Smooth muscle cell (in vitro differentiated cells): ENCODE results near the gene MBOAT1. TPM values are rescaled to one million over a fixed set of nuclear protein-coding genes. Genes with fewer than 3 reads are reported as not detected.

ENCODE experiments used
- DNase-seq: peaks from one replicate; lab custom pipeline; 2025; ENCODE audit not compliant: unreplicated experiment; lab: John Stamatoyannopoulos, UW
- H2AFZ ChIP-seq: fragments of 200-600 bp; sonication (generic); 2 replicates; pipeline ENCODE4 v1.6.0; 2016; ENCODE audit warnings: antibody characterized with exemption, low read depth, mild to moderate bottlenecking
- H3F3A ChIP-seq: fragments of 200-600 bp; sonication (generic); 2 replicates; pipeline ENCODE4 v1.6.0; 2017; ENCODE audit warnings: antibody characterized with exemption, low read depth
- H3K27ac ChIP-seq: fragments of 200-600 bp; sonication (generic); 2 replicates; pipeline ENCODE4 v1.5.1; 2016; ENCODE audit warnings: low read depth, mild to moderate bottlenecking
- H3K27me3 ChIP-seq: fragments of 200-600 bp; sonication (generic); 2 replicates; pipeline ENCODE4 v1.6.1; 2016; ENCODE audit warnings: low read depth, mild to moderate bottlenecking
- H3K36me3 ChIP-seq: fragments of 200-600 bp; sonication (generic); 2 replicates; pipeline ENCODE4 v1.5.1; 2016; ENCODE audit warnings: low read depth
- H3K4me1 ChIP-seq: fragments of 200-600 bp; sonication (generic); 2 replicates; pipeline ENCODE4 v1.5.1; 2016; ENCODE audit warnings: low read depth
- H3K4me2 ChIP-seq: fragments of 200-600 bp; sonication (generic); 2 replicates; pipeline ENCODE4 v1.6.0; 2016; ENCODE audit warnings: mild to moderate bottlenecking
- H3K4me3 ChIP-seq: fragments of 200-600 bp; sonication (generic); 2 replicates; pipeline ENCODE4 v1.5.1; 2016; ENCODE audit warnings: mild to moderate bottlenecking
- H3K79me2 ChIP-seq: fragments of 200-600 bp; sonication (generic); 2 replicates; pipeline ENCODE4 v1.6.0; 2016; ENCODE audit warnings: low read depth, mild to moderate bottlenecking
- H3K9ac ChIP-seq: fragments of 200-600 bp; sonication (generic); 2 replicates; pipeline ENCODE4 v1.6.0; 2016; ENCODE audit warnings: low read depth
- H3K9me3 ChIP-seq: fragments of 200-600 bp; sonication (generic); replicated peaks from 2 replicates; pipeline ENCODE4 v1.5.1; 2016; ENCODE audit warnings: low read depth
- H4K20me1 ChIP-seq: fragments of 200-600 bp; sonication (generic); 2 replicates; pipeline ENCODE4 v1.6.0; 2016; ENCODE audit warnings: low read depth
- WGBS: methylation state at CpG from one replicate; pipeline ENCODE4 v1.1.7; 2016; ENCODE audit warnings: low lambda C conversion rate; 5-methylcytosine and 5-hydroxymethylcytosine counted together
- polyA plus RNA-seq: library from polyadenylated mRNA; unstranded; fragments of >200 nt; fragmentation: Nextera tagmentation; extraction: Ambion mirVana; gene quantifications from 2 replicates; pipeline ENCODE4 v1.2.1, GENCODE V29; 2016
- total RNA-seq: library from RNA; depleted of rRNA; stranded (reverse); fragments of >200 nt; gene quantifications from 2 replicates; pipeline ENCODE4 v1.2.3, GENCODE V29; 2014
- TF ChIP-seq, protein P1 (sequence below): fragments of 200-600 bp; sonication (generic); IDR thresholded peaks from 2 replicates; pipeline ENCODE4 v1.5.1; 2017; ENCODE audit warnings: borderline replicate concordance, mild to moderate bottlenecking, antibody characterized with exemption; ENCODE audit not compliant: insufficient read depth, poor library complexity, severe bottlenecking

Gene MBOAT1
- total and polyA plus RNA-seq, 2 experiments from 2014 or later: 0.73 to 2.5 TPM

DNA sequence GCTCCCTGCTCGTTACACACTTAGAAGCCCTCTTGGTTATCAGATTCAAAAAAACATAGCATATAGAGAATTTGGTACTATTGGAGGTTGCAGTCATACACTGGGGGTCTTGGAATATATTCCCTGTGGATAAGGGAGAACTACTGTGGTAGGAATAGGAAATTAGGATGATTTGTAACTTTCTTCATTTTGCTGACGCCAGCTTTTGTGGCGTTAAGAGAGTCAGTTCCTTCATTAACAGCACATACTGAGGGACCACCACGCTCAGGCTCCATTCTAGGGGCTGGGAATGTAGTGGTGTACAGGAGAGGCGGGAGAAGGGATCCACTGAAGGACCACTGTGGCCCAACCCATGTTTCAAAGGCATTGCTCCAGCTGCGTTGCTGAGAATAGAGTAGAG lies 140.3 kb downstream of the MBOAT1 start:
- Histone ChIP-seq H3K4me3 (no peak overlapping the region), H4K20me1 (no peaks in the 10 kb centered on the region), H3K27me3 (no peaks in the 10 kb centered on the region), H3K9me3 (no peaks in the 10 kb centered on the region), H3K79me2 (no peaks in the 10 kb centered on the region), H3K27ac (no peak overlapping the region), H3K36me3 (no peaks in the 10 kb centered on the region), H2AFZ (no peak overlapping the region), H3K4me1 (no peaks in the 10 kb centered on the region), H3K4me2 (no peak overlapping the region), H3F3A (no peaks in the 10 kb centered on the region), H3K9ac (no peak overlapping the region)
- TF ChIP-seq, protein P1, sequence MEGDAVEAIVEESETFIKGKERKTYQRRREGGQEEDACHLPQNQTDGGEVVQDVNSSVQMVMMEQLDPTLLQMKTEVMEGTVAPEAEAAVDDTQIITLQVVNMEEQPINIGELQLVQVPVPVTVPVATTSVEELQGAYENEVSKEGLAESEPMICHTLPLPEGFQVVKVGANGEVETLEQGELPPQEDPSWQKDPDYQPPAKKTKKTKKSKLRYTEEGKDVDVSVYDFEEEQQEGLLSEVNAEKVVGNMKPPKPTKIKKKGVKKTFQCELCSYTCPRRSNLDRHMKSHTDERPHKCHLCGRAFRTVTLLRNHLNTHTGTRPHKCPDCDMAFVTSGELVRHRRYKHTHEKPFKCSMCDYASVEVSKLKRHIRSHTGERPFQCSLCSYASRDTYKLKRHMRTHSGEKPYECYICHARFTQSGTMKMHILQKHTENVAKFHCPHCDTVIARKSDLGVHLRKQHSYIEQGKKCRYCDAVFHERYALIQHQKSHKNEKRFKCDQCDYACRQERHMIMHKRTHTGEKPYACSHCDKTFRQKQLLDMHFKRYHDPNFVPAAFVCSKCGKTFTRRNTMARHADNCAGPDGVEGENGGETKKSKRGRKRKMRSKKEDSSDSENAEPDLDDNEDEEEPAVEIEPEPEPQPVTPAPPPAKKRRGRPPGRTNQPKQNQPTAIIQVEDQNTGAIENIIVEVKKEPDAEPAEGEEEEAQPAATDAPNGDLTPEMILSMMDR: no peak
- WGBS: 93% methylated on average over 6 of the region's 6 CpGs
- DNase-seq: no peak

DNA sequence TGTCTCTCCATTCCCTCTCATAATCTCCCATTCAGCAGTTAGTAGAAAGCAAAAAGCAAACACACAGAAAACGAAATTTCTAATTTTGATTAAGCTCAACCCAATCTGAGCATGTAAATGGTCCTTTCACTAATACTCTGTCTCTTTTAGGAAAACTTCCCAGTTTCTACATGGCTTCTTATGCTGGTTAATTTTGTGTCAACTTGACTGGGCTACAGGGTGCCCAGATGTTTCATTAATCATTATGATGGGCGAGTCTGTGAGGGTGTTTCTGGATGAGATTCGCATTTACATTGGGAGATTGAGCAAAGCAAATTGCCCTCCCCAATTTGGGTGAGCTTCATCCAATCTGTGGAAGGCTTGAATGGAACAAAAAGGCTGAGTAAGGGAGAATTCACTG lies 142.2 kb downstream of the MBOAT1 start:
- Histone ChIP-seq H3F3A (no peaks in the 10 kb centered on the region), H3K9ac (no peak overlapping the region), H3K9me3 (no peaks in the 10 kb centered on the region), H4K20me1 (no peaks in the 10 kb centered on the region), H2AFZ (no peak overlapping the region), H3K4me1 (no peaks in the 10 kb centered on the region), H3K79me2 (no peaks in the 10 kb centered on the region), H3K4me3 (no peak overlapping the region), H3K27ac (no peak overlapping the region), H3K27me3 (no peaks in the 10 kb centered on the region), H3K4me2 (no peak overlapping the region), H3K36me3 (no peaks in the 10 kb centered on the region)
- WGBS: 84% methylated on average over 3 of the region's 3 CpGs
- DNase-seq: no peak
- TF ChIP-seq, protein P1: no peak

DNA sequence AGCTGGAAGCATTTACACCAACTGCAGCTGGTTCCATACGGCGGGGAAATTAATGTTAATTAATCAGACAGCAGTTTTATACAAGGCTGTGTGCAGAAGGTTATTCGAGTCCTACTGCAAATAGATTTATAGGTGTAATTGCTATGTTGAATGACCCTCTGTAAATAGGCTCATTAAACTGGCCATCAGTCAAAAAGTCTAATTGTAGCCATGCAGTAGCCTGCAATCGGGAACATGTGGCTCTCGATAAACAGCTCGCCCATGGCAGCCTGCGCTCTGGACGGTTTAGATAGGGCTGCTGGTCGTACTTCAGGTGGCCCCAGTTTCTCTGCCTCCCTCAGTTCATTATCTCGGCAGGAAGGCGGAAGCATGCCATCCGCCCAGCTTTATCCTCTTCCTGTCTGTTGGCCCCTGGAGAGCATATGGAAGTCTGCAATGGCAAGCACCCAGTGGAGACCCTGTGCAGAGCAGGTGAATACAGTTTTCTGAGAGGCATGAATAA lies 143.2 kb downstream of the MBOAT1 start:
- TF ChIP-seq, protein P1: no peak

DNA sequence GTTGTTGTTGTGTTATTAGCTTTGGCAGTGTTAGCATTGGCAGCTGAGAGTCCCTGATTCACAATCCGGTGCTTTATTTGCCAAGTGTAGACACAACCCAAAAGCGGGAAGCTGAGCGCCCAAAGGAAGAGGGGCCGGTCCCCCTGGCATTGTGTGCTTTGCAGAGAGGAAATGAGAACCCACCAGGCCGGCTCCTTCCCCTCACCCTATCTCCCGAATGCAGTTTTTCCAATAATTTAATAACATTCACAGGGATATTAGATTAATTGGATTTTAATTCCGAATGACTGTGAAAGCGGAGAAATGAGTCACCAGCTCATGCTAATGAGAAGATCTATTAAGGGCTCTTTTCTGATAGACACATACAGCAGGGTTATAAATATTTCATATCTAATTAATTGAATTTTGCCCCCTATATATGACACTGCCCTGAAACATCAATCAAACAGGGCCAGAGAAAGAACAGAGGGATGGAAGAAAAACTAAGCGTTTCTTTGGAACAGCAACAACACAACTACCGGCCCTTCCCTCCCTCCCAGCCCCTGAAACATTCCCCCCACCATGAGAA lies 143.8 kb downstream of the MBOAT1 start:
- H3K79me2 ChIP-seq: no peaks in the 10 kb centered on the region
- no peak overlapping the region for H2AFZ ChIP-seq
- H3K4me3 ChIP-seq: no peak overlapping the region
- no peaks in the 10 kb centered on the region for H3K36me3 ChIP-seq
- no peak overlapping the region for H3K9ac ChIP-seq
- H3K27me3 ChIP-seq: no peaks in the 10 kb centered on the region
- no peak overlapping the region for H3K4me2 ChIP-seq
- H3K4me1 ChIP-seq: no peaks in the 10 kb centered on the region
- TF ChIP-seq, protein P1: no peak
- no peaks in the 10 kb centered on the region for H3K9me3 ChIP-seq
- DNase-seq: no peak
- H3K27ac ChIP-seq: no peak overlapping the region
- 96% methylated on average over 10 of the region's 10 CpGs for WGBS
- no peaks in the 10 kb centered on the region for H3F3A ChIP-seq
- H4K20me1 ChIP-seq: no peaks in the 10 kb centered on the region

More for the DNA sequence above, 143.2 kb downstream of the MBOAT1 start:
- Histone ChIP-seq H3K4me1 (no peaks in the 10 kb centered on the region), H3K4me2 (no peak overlapping the region), H3K27me3 (no peaks in the 10 kb centered on the region), H3F3A (no peaks in the 10 kb centered on the region), H3K9ac (no peak overlapping the region), H3K9me3 (no peaks in the 10 kb centered on the region), H3K36me3 (no peaks in the 10 kb centered on the region), H3K27ac (no peak overlapping the region), H2AFZ (no peak overlapping the region), H3K79me2 (no peaks in the 10 kb centered on the region), H4K20me1 (no peaks in the 10 kb centered on the region), H3K4me3 (no peak overlapping the region)
- DNase-seq: no peak
- WGBS: 94% methylated on average over 12 of the region's 12 CpGs
